Neuronal stem cell (in vitro differentiated cells): Measurements from ENCODE around the gene GALM.
"Not testable (repeated sequence)": the region's sequence is repeated elsewhere in the genome, so short reads cannot be mapped to it uniquely, and the experiment has no call there.

Experiments used
- DNase-seq: peaks from one replicate; pipeline ENCODE4 v3.0.0-alpha.2; 2013; ENCODE audit warnings: low spot score
- H2AFZ ChIP-seq: one replicate; pipeline ENCODE4 v1.6.1; 2013; ENCODE audit warnings: mild to moderate bottlenecking, low read length, inconsistent platforms
- H2AK5ac ChIP-seq: 2 replicates; pipeline ENCODE4 v1.6.1; 2013; ENCODE audit warnings: low read depth, mild to moderate bottlenecking, inconsistent platforms, low read length, moderate library complexity, mixed read lengths
- H2BK120ac ChIP-seq: 2 replicates; pipeline ENCODE4 v1.6.1; 2013; ENCODE audit warnings: low read depth, mild to moderate bottlenecking, inconsistent platforms, low read length, moderate library complexity, mixed read lengths
- H2BK12ac ChIP-seq: one replicate; pipeline ENCODE4 v1.6.1; 2013; ENCODE audit warnings: low read length, inconsistent platforms
- H2BK15ac ChIP-seq: 2 replicates; pipeline ENCODE4 v1.6.1; 2013; ENCODE audit warnings: mild to moderate bottlenecking, low read length, inconsistent platforms, mixed read lengths
- H2BK5ac ChIP-seq: one replicate; pipeline ENCODE4 v1.6.1; 2013; ENCODE audit warnings: inconsistent platforms, mild to moderate bottlenecking, low read length, moderate library complexity
- H3K14ac ChIP-seq: one replicate; pipeline ENCODE4 v1.6.1; 2013; ENCODE audit warnings: low read length, inconsistent platforms
- H3K18ac ChIP-seq: 2 replicates; pipeline ENCODE4 v1.6.1; 2013; ENCODE audit warnings: low read length, inconsistent platforms
- H3K23ac ChIP-seq: 2 replicates; pipeline ENCODE4 v1.6.1; 2013; ENCODE audit warnings: low read depth, mild to moderate bottlenecking, mixed read lengths, low read length, inconsistent platforms; ENCODE audit not compliant: poor library complexity
- H3K27ac ChIP-seq: replicated peaks from 3 replicates; pipeline ENCODE4 v1.5.1; 2013; ENCODE audit warnings: low read length, inconsistent platforms
- H3K27me3 ChIP-seq, 3 experiments: 2 replicates each; pipeline ENCODE4 v1.6.1; 2013; ENCODE audit warnings: low read length in 3 of 3, mild to moderate bottlenecking in 2 of 3, inconsistent platforms in 1 of 3, low read depth in 1 of 3, mixed read lengths in 1 of 3, moderate library complexity in 1 of 3; ENCODE audit not compliant: control insufficient read depth in 3 of 3, insufficient read depth in 3 of 3
- H3K36me3 ChIP-seq, 2 donors: replicated peaks in 1 of 2; 2 replicates each; pipeline ENCODE4 v1.6.1; 2013; ENCODE audit warnings: low read length in 2 of 2; ENCODE audit not compliant: control insufficient read depth in 2 of 2, insufficient read depth in 2 of 2
- H3K4ac ChIP-seq: 2 replicates; pipeline ENCODE4 v1.6.1; 2013; ENCODE audit warnings: inconsistent platforms, mild to moderate bottlenecking, low read length, moderate library complexity
- H3K4me1 ChIP-seq, 2 donors: 1 replicate in 1 of 2; 2 replicates in 1 of 2; pipeline ENCODE4 v1.6.1; 2013; ENCODE audit warnings: low read length in 2 of 2, low read depth in 1 of 2; ENCODE audit not compliant: control insufficient read depth in 2 of 2, insufficient read depth in 1 of 2
- H3K4me2 ChIP-seq: one replicate; pipeline ENCODE4 v1.6.1; 2013; ENCODE audit warnings: mild to moderate bottlenecking, low read length, inconsistent platforms; ENCODE audit not compliant: insufficient read depth, poor library complexity, severe bottlenecking
- H3K4me3 ChIP-seq, 2 donors: 2 replicates each; pipeline ENCODE4 v1.5.1; 2013; ENCODE audit warnings: low read length in 2 of 2, mild to moderate bottlenecking in 2 of 2, inconsistent platforms in 1 of 2, moderate library complexity in 1 of 2
- H3K79me1 ChIP-seq: one replicate; pipeline ENCODE4 v1.6.1; 2013; ENCODE audit warnings: low read depth, mild to moderate bottlenecking, inconsistent platforms, low read length, moderate library complexity
- H3K9ac ChIP-seq: one replicate; pipeline ENCODE4 v1.6.1; 2013; ENCODE audit warnings: mild to moderate bottlenecking, low read depth, low read length, inconsistent platforms; ENCODE audit not compliant: poor library complexity
- H3K9me3 ChIP-seq, 2 donors: replicated peaks in 1 of 2; 2 replicates each; pipeline versions ENCODE3 to v1.6.1; 2013; ENCODE audit warnings: low read length in 2 of 2, mild to moderate bottlenecking in 2 of 2, inconsistent platforms in 1 of 2, low read depth in 1 of 2, mixed read lengths in 1 of 2, moderate library complexity in 1 of 2; ENCODE audit not compliant: control insufficient read depth in 2 of 2, insufficient read depth in 1 of 2
- H4K8ac ChIP-seq: one replicate; pipeline ENCODE4 v1.6.1; 2013; ENCODE audit warnings: low read depth, mild to moderate bottlenecking, inconsistent platforms, low read length, moderate library complexity
- H4K91ac ChIP-seq: one replicate; pipeline ENCODE4 v1.6.1; 2013; ENCODE audit warnings: low read length, low read depth, mild to moderate bottlenecking, inconsistent platforms; ENCODE audit not compliant: poor library complexity
- WGBS, 2 donors: extraction: QIAGEN DNeasy Blood & Tissue Kit; methylation state at CpG; one replicate each; pipeline ENCODE4 v1.1.7; 2013; ENCODE audit warnings: missing lambda C conversion rate in 2 of 2, mixed read lengths in 1 of 2; ENCODE audit not compliant: insufficient read length in 2 of 2, insufficient replicate concordance in 1 of 2; ENCODE audit errors: extremely low coverage in 2 of 2; 5-methylcytosine and 5-hydroxymethylcytosine counted together

The GALM gene

DNA sequence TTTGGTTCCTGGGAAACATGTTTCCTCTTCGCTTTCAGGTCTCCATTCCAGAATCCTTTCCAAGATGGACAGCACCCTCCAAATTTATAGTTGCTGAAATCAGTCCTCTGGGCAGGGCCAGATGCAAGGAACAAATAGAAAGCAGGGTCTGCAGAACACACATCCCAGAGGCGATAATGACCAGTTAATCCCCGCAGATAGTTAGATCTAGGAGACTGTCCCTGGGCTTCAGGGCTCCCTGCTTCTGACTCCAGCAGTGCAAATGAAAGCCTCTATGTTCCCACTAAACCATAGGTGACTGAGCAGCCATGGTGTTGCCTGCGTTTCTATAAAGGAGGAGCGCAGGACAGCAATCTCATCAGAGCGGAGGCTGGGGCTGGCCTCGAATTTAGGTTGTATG is 46.5 kb downstream of the GALM start:
- no peak overlapping the region for H3K14ac ChIP-seq
- H2BK120ac ChIP-seq, result no peak overlapping the region
- no peaks in the 10 kb centered on the region for H3K79me1 ChIP-seq
- H3K4me2 ChIP-seq, result no peak overlapping the region
- peaks cover 0 to 3% of the 10 kb centered on the region in 2 donors for H3K4me1 ChIP-seq
- WGBS, 2 donors, result no CpG with 5 or more reads among the region's 7 CpGs
- H3K9me3 ChIP-seq, result no peaks in the 10 kb centered on the region
- H3K9ac ChIP-seq, result no peak overlapping the region
- no peak overlapping the region for H2AFZ ChIP-seq
- no peak overlapping the region for H2BK5ac ChIP-seq
- no peak overlapping the region for H3K23ac ChIP-seq
- H3K36me3 ChIP-seq, result peaks cover 0 to 4% of the 10 kb centered on the region in 2 donors
- no peak overlapping the region for H4K8ac ChIP-seq
- no peaks in the 10 kb centered on the region for H3K27me3 ChIP-seq
- no peak for DNase-seq
- H3K27ac ChIP-seq, result no peak overlapping the region
- H3K4ac ChIP-seq, result no peak overlapping the region
- no peak overlapping the region for H2BK12ac ChIP-seq
- no peak overlapping the region for H3K4me3 ChIP-seq
- H3K18ac ChIP-seq, result no peak overlapping the region
- H2AK5ac ChIP-seq, result no peak overlapping the region
- no peak overlapping the region for H2BK15ac ChIP-seq
- no peak overlapping the region for H4K91ac ChIP-seq

DNA sequence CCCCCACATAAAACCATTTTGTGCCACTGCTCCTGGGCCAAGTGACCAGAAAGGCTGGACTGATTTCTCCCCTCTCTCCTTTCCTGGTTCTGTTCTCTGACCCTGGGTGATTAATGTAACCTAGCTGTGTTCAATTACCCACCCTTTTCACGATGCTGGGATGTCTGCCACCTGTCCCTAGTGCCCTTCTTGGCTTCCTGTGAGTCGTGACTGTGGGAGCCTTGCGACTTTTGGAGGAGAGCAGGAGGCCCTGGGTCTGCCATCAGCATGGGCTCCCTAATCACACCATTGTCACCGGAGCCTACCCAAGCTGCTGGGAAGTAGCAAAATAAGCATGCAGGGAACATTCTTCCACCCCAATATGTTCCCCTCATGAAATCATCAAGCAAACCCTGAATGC is 47.0 kb downstream of the GALM start:
- Histone ChIP-seq H3K9me3 (no peaks in the 10 kb centered on the region), H3K4me1 (peaks cover 0 to 3% of the 10 kb centered on the region in 2 donors), H3K4me3 (peak overlapping the region in 1 of 2 donors; percentile 52), H3K4me2 (no peak overlapping the region), H3K27me3 (no peaks in the 10 kb centered on the region), H2BK12ac (no peak overlapping the region), H3K23ac (no peak overlapping the region), H2BK120ac (no peak overlapping the region), H2AK5ac (no peak overlapping the region), H3K14ac (no peak overlapping the region), H3K4ac (no peak overlapping the region), H3K27ac (no peak overlapping the region), H2BK15ac (no peak overlapping the region), H4K91ac (no peak overlapping the region), H3K36me3 (peaks cover 0 to 4% of the 10 kb centered on the region in 2 donors), H3K9ac (no peak overlapping the region), H2AFZ (no peak overlapping the region), H2BK5ac (no peak overlapping the region), H4K8ac (no peak overlapping the region), H3K18ac (no peak overlapping the region), H3K79me1 (no peaks in the 10 kb centered on the region)
- no peak for DNase-seq
- WGBS, 2 donors, result no CpG with 5 or more reads among the region's 4 CpGs

DNA sequence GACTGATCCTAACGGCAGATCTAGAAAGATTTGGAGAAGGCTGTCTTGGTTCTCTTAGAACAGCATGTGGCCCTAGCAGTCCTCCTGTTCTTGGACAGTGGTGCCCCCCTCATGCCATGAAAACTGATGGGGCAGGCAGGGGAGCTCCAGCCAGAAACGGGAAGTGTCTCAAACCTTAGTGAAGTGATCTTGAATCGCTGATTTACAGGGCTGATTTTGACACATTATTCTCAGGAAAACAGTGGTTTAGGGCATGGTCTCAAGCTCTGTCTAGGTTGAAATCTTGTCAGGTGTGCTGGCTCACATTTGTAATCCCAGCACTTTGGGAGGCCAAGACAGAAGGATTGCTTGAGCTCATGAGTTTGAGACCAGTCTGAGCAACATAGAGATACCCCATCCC is 47.4 kb downstream of the GALM start:
- no peak overlapping the region for H2BK5ac ChIP-seq
- no peak overlapping the region for H3K27ac ChIP-seq
- no peak overlapping the region for H3K18ac ChIP-seq
- no peak overlapping the region for H3K14ac ChIP-seq
- no peak for DNase-seq
- H3K36me3 ChIP-seq, result peaks cover 0 to 4% of the 10 kb centered on the region in 2 donors
- no peaks in the 10 kb centered on the region for H3K27me3 ChIP-seq
- H2AFZ ChIP-seq, result no peak overlapping the region
- WGBS, 2 donors, result no CpG with 5 or more reads among the region's 3 CpGs
- no peaks in the 10 kb centered on the region for H3K79me1 ChIP-seq
- no peak overlapping the region for H2BK15ac ChIP-seq
- H3K4me2 ChIP-seq, result no peak overlapping the region
- peaks cover 0 to 3% of the 10 kb centered on the region in 2 donors for H3K4me1 ChIP-seq
- H4K8ac ChIP-seq, result no peak overlapping the region
- no peak overlapping the region for H2BK120ac ChIP-seq
- no peak overlapping the region for H4K91ac ChIP-seq
- H3K9ac ChIP-seq, result no peak overlapping the region
- H2BK12ac ChIP-seq, result no peak overlapping the region
- H3K23ac ChIP-seq, result no peak overlapping the region
- no peak overlapping the region for H3K4ac ChIP-seq
- H2AK5ac ChIP-seq, result no peak overlapping the region
- H3K9me3 ChIP-seq, result no peaks in the 10 kb centered on the region
- no peak overlapping the region for H3K4me3 ChIP-seq

DNA sequence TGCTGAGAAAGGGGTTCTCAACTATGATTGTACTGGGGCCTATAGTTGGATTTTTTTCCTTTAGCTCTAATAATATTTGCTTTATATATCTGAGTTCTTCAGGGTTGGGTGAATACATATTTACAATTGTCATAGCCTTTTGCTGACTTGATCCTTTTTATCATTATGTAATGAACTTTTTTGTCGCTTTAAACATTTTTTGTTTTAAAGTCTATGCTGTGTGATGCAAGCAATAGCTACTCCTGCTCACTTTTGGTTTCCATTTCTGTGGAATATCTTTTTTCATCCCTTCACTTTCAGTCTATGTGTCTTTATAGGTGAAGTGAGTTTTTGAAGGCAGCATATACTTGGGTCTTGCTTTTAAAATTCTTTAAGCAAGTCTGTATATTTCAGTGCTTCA is 49.0 kb downstream of the GALM start:
- no CpG with 5 or more reads among the region's 1 CpG for WGBS, 2 donors
- not testable (repeated sequence) for H2BK120ac ChIP-seq

More for the DNA sequence above, 49.0 kb downstream of the GALM start:
- not testable (repeated sequence) for H2AK5ac ChIP-seq, H3K79me1 ChIP-seq, H2BK12ac ChIP-seq, H4K91ac ChIP-seq, H3K36me3 ChIP-seq, H3K4me2 ChIP-seq, H3K14ac ChIP-seq, DNase-seq, H2AFZ ChIP-seq, H3K27me3 ChIP-seq, H3K18ac ChIP-seq, H3K4me1 ChIP-seq, H2BK5ac ChIP-seq, H4K8ac ChIP-seq, H3K27ac ChIP-seq, H3K9me3 ChIP-seq, H3K23ac ChIP-seq, H3K4ac ChIP-seq, H3K9ac ChIP-seq, H3K4me3 ChIP-seq, H2BK15ac ChIP-seq
